H9 (cell line): ENCODE data around the gene NFIL3. TPM values are rescaled to one million over a fixed set of nuclear protein-coding genes. Genes with fewer than 3 reads are reported as not detected.

ENCODE experiments used
- DNase-seq: peaks from one replicate; pipeline ENCODE4 v3.0.0-alpha.2; 2017
- H2AFZ ChIP-seq: one replicate; pipeline ENCODE4 v1.6.1; 2013; ENCODE audit warnings: mild to moderate bottlenecking, low read length, control low read depth, moderate library complexity
- H2AK5ac ChIP-seq: 2 replicates; pipeline ENCODE4 v1.6.1; 2013; ENCODE audit warnings: low read length, control low read depth, mixed read lengths; ENCODE audit not compliant: insufficient read length
- H2BK120ac ChIP-seq: one replicate; pipeline ENCODE4 v1.6.1; 2013; ENCODE audit warnings: low read depth, mild to moderate bottlenecking, low read length, control low read depth, inconsistent platforms; ENCODE audit not compliant: poor library complexity, severe bottlenecking
- H2BK12ac ChIP-seq: 2 replicates; pipeline ENCODE4 v1.6.1; 2013; ENCODE audit warnings: low read length, control low read depth, mixed read lengths, low read depth; ENCODE audit not compliant: insufficient read length
- H2BK15ac ChIP-seq: 2 replicates; pipeline ENCODE4 v1.6.1; 2013; ENCODE audit warnings: low read depth, low read length, control low read depth
- H2BK20ac ChIP-seq: one replicate; pipeline ENCODE4 v1.6.1; 2013; ENCODE audit warnings: low read depth, mild to moderate bottlenecking, low read length, control low read depth, inconsistent platforms; ENCODE audit not compliant: poor library complexity, severe bottlenecking
- H2BK5ac ChIP-seq: 2 replicates; pipeline ENCODE4 v1.6.1; 2013; ENCODE audit warnings: low read length, control low read depth, mixed read lengths; ENCODE audit not compliant: insufficient read length
- H3K14ac ChIP-seq: 2 replicates; pipeline ENCODE4 v1.6.1; 2013; ENCODE audit warnings: low read length, control low read depth; ENCODE audit not compliant: insufficient read depth
- H3K18ac ChIP-seq: 2 replicates; pipeline ENCODE4 v1.6.1; 2013; ENCODE audit warnings: low read depth, mild to moderate bottlenecking, mixed read lengths, low read length, control low read depth; ENCODE audit not compliant: insufficient read length
- H3K23ac ChIP-seq: 2 replicates; pipeline ENCODE4 v1.6.1; 2013; ENCODE audit warnings: low read length, control low read depth, mixed read lengths, low read depth; ENCODE audit not compliant: insufficient read length
- H3K23me2 ChIP-seq: 2 replicates; pipeline ENCODE4 v1.6.1; 2013; ENCODE audit warnings: low read depth, mild to moderate bottlenecking, mixed read lengths, low read length, control low read depth; ENCODE audit not compliant: insufficient read length, poor library complexity, severe bottlenecking
- H3K27ac ChIP-seq: 2 replicates; pipeline ENCODE4 v1.5.1; 2013; ENCODE audit warnings: low read length, control low read depth, mixed read lengths, low read depth; ENCODE audit not compliant: insufficient read length
- H3K27me3 ChIP-seq: 2 replicates; pipeline ENCODE4 v1.6.1; 2013; ENCODE audit warnings: low read length, control low read depth, inconsistent platforms; ENCODE audit not compliant: insufficient read depth
- H3K4ac ChIP-seq: 2 replicates; pipeline ENCODE4 v1.6.1; 2013; ENCODE audit warnings: low read depth, mild to moderate bottlenecking, control low read depth, inconsistent platforms, low read length, moderate library complexity
- H3K4me1 ChIP-seq: 2 replicates; pipeline ENCODE4 v1.6.1; 2013; ENCODE audit warnings: low read length, control low read depth, inconsistent platforms; ENCODE audit not compliant: insufficient read depth
- H3K4me2 ChIP-seq: 2 replicates; pipeline ENCODE4 v1.6.1; 2013; ENCODE audit warnings: low read length, control low read depth, mixed read lengths; ENCODE audit not compliant: insufficient read length, insufficient read depth
- H3K56ac ChIP-seq: 2 replicates; pipeline ENCODE4 v1.6.1; 2013; ENCODE audit warnings: low read depth, mild to moderate bottlenecking, mixed read lengths, low read length, control low read depth; ENCODE audit not compliant: insufficient read length
- H3K79me1 ChIP-seq: 2 replicates; pipeline ENCODE4 v1.6.1; 2013; ENCODE audit warnings: low read depth, mild to moderate bottlenecking, moderate library complexity, low read length, control low read depth, inconsistent platforms; ENCODE audit not compliant: insufficient read depth, poor library complexity, severe bottlenecking
- H3K79me2 ChIP-seq: 2 replicates; pipeline ENCODE4 v1.6.1; 2013; ENCODE audit warnings: low read length, control low read depth, inconsistent platforms; ENCODE audit not compliant: insufficient read depth
- H3K9ac ChIP-seq: 2 replicates; pipeline ENCODE4 v1.6.1; 2013; ENCODE audit warnings: low read length, control low read depth, mixed read lengths; ENCODE audit not compliant: insufficient read length; ENCODE audit errors: extremely low read depth
- H3K9me3 ChIP-seq: one replicate; pipeline ENCODE4 v1.6.1; 2013; ENCODE audit warnings: low read depth, low read length, inconsistent platforms; ENCODE audit not compliant: control insufficient read depth
- H3T11ph ChIP-seq: one replicate; pipeline ENCODE4 v1.6.1; 2013; ENCODE audit warnings: mild to moderate bottlenecking, low read length, control low read depth, inconsistent platforms
- H4K20me1 ChIP-seq: one replicate; pipeline ENCODE4 v1.6.1; 2013; ENCODE audit not compliant: control insufficient read depth, insufficient read length, insufficient read depth
- H4K5ac ChIP-seq: 2 replicates; pipeline ENCODE4 v1.6.1; 2013; ENCODE audit warnings: low read depth, mild to moderate bottlenecking, mixed read lengths, low read length, control low read depth; ENCODE audit not compliant: insufficient read length
- H4K8ac ChIP-seq: replicated peaks from 2 replicates; pipeline ENCODE4 v1.6.1; 2013; ENCODE audit warnings: low read length, control low read depth, mixed read lengths, low read depth; ENCODE audit not compliant: insufficient read length
- H4K91ac ChIP-seq: 2 replicates; pipeline ENCODE4 v1.6.1; 2013; ENCODE audit warnings: low read depth, mild to moderate bottlenecking, moderate library complexity, mixed read lengths, low read length, control low read depth; ENCODE audit not compliant: insufficient read length
- H3K27ac Mint-ChIP-seq, 3 experiments: 2 replicates in 2 of 3; 3 replicates in 1 of 3; pipeline ENCODE4 v1.8.0; 2020 to 2021; ENCODE audit warnings: mixed read lengths in 3 of 3, mild to moderate bottlenecking in 1 of 3, moderate library complexity in 1 of 3
- H3K27me3 Mint-ChIP-seq: 2 replicates; pipeline ENCODE4 v1.8.0; 2021; ENCODE audit warnings: low read depth, mild to moderate bottlenecking, moderate library complexity, mixed read lengths
- H3K36me3 Mint-ChIP-seq, 3 experiments: 2 replicates in 2 of 3; 3 replicates in 1 of 3; pipeline ENCODE4 v1.8.0; 2020 to 2021; ENCODE audit warnings: low read depth in 3 of 3, mixed read lengths in 3 of 3; ENCODE audit not compliant: insufficient read depth in 1 of 3
- H3K4me1 Mint-ChIP-seq, 2 experiments: 2 replicates each; pipeline ENCODE4 v1.8.0; 2020; ENCODE audit warnings: mixed read lengths in 2 of 2
- H3K4me3 Mint-ChIP-seq, 2 experiments: 2 replicates in 1 of 2; 3 replicates in 1 of 2; pipeline ENCODE4 v1.8.0; 2020 to 2021; ENCODE audit warnings: mild to moderate bottlenecking in 2 of 2, mixed read lengths in 2 of 2, moderate library complexity in 1 of 2
- H3K9me3 Mint-ChIP-seq, 2 experiments: 2 replicates in 1 of 2; 3 replicates in 1 of 2; pipeline ENCODE4 v1.8.0; 2020; ENCODE audit warnings: mild to moderate bottlenecking in 2 of 2, mixed read lengths in 2 of 2, moderate library complexity in 1 of 2
- CTCF ChIP-seq: fragments of 200-600 bp; sonication (generic); conservative IDR thresholded peaks from 3 replicates; pipeline ENCODE4 v1.8.0; 2021; ENCODE audit warnings: antibody characterized with exemption, mild to moderate bottlenecking
- WGBS: extraction: QIAGEN DNeasy Blood & Tissue Kit; methylation state at CpG from one replicate; pipeline ENCODE4 v1.1.7; 2013; ENCODE audit warnings: missing lambda C conversion rate, low lambda C conversion rate, mixed read lengths; ENCODE audit not compliant: insufficient read length; ENCODE audit errors: extremely low coverage; 5-methylcytosine and 5-hydroxymethylcytosine counted together
- total RNA-seq: library from RNA; stranded (reverse); gene quantifications from 2 replicates; pipeline ENCODE4 v1.2.1, GENCODE V29; 2021

The NFIL3 gene
- total RNA-seq, 1 experiment from 2014 or later: 8.4 TPM

GRCh38 chr9:91398926-91399325 is 24.7 kb downstream of the NFIL3 start:
- Mint-ChIP-seq H3K27me3 (no peaks in the 10 kb centered on the region; the same call in 1 of the 2 replicates), H3K27ac (no peak overlapping the region; a peak in 1 of 7 replicates), H3K36me3 (no peaks in the 10 kb centered on the region), H3K4me3 (no peak overlapping the region), H3K4me1 (peaks cover 0 to 7% of the 10 kb centered on the region in 2 experiments; a peak in 2 of 4 replicates), H3K9me3 (no peaks in the 10 kb centered on the region)
- no peak overlapping the region for H2AFZ ChIP-seq
- no peaks in the 10 kb centered on the region for H3K23me2 ChIP-seq
- H3K9me3 ChIP-seq: no peaks in the 10 kb centered on the region
- no peak overlapping the region for H2BK5ac ChIP-seq
- no peak overlapping the region for H4K5ac ChIP-seq
- H3K79me2 ChIP-seq: no peaks in the 10 kb centered on the region
- H3K9ac ChIP-seq: no peak overlapping the region
- H3T11ph ChIP-seq: no peak overlapping the region
- no peak overlapping the region for H3K14ac ChIP-seq
- H2BK15ac ChIP-seq: no peak overlapping the region
- no peaks in the 10 kb centered on the region for H3K27me3 ChIP-seq
- H2AK5ac ChIP-seq: no peak overlapping the region
- no peak overlapping the region for H3K18ac ChIP-seq
- H3K4me2 ChIP-seq: no peak overlapping the region
- no peaks in the 10 kb centered on the region for H4K20me1 ChIP-seq
- H4K91ac ChIP-seq: no peak overlapping the region
- H3K4me1 ChIP-seq: no peaks in the 10 kb centered on the region
- H3K4ac ChIP-seq: no peak overlapping the region
- no peaks in the 10 kb centered on the region for H3K79me1 ChIP-seq
- H3K23ac ChIP-seq: no peak overlapping the region
- no peak overlapping the region for H3K27ac ChIP-seq
- H2BK12ac ChIP-seq: no peak overlapping the region
- TF ChIP-seq CTCF: no peak
- H3K56ac ChIP-seq: no peak overlapping the region
- WGBS: no CpG with 5 or more reads among the region's 3 CpGs
- H4K8ac ChIP-seq: no peak overlapping the region
- no peak overlapping the region for H2BK120ac ChIP-seq
- no peak overlapping the region for H2BK20ac ChIP-seq
- no peak for DNase-seq
